A549 (cell line): ENCODE data around the gene MAGI1.

Experiments used
- MAFK ChIP-seq: fragments of 450-650 bp; IDR thresholded peaks from 2 replicates; pipeline ENCODE4 v1.6.1; 2014; ENCODE audit not compliant: partially characterized antibody
- TF ChIP-seq, protein P1 (sequence below): fragments of >200 bp; sonication (Bioruptor Twin); formaldehyde crosslinking; IDR thresholded peaks from 3 replicates; pipeline ENCODE4 v1.5.1; 2016

DNA sequence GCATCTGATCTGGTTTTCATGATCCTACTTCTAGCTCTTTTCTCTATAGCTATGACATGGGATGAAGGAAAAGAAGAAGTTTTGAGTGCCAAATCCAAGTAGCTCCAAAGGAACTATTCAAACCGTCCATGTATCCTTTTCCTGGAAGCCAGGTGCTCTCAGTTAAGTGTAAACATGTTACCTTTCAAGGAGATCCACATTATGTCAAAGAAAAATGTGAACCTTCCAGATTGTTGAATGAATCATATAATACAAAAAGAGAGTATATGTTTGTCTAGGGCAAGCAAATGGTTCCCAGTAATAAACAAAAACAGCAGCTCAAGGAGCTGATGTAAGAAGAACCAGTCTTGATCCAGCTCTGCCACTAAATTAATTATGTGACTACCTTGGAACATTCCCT is 534.9 kb downstream of the MAGI1 start:
- TF ChIP-seq, protein P1, sequence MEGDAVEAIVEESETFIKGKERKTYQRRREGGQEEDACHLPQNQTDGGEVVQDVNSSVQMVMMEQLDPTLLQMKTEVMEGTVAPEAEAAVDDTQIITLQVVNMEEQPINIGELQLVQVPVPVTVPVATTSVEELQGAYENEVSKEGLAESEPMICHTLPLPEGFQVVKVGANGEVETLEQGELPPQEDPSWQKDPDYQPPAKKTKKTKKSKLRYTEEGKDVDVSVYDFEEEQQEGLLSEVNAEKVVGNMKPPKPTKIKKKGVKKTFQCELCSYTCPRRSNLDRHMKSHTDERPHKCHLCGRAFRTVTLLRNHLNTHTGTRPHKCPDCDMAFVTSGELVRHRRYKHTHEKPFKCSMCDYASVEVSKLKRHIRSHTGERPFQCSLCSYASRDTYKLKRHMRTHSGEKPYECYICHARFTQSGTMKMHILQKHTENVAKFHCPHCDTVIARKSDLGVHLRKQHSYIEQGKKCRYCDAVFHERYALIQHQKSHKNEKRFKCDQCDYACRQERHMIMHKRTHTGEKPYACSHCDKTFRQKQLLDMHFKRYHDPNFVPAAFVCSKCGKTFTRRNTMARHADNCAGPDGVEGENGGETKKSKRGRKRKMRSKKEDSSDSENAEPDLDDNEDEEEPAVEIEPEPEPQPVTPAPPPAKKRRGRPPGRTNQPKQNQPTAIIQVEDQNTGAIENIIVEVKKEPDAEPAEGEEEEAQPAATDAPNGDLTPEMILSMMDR: no peak
- TF ChIP-seq MAFK: no peak
